ENCODE measurements around the gene SLC9C1. TPM values are rescaled to one million over a fixed set of nuclear protein-coding genes. Genes with fewer than 3 reads are reported as not detected.

The SLC9C1 gene
- total RNA-seq, 1 experiment from 2014 or later, result not detected

DNA sequence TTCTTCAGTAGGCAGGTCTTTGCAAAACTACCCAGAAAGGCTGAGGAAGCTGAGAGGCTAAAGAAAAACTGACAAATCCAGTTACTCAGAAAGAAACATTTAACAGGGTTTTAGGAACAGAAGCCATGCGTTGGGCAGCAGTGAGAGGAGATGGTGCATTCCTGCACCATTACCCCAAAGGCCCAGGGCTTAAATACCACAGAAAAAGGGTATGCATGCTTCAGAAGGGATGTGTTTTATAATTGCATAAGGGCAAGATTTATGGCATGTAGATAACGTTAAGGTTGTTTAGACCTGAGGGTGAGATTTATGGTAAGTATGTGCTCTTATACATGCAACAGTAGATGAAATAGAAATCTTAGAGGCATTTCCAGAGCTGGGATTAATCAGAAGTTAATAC lies 197.8 kb downstream of the SLC9C1 start:
- in situ Hi-C loops (cut with HindIII; ENCODE audit: low pct_unique_long_range_greater_than_20kb, low sequenced_read_pairs), result no loop called here
- DNase-seq (ENCODE audit: low read depth), result no peak

DNA sequence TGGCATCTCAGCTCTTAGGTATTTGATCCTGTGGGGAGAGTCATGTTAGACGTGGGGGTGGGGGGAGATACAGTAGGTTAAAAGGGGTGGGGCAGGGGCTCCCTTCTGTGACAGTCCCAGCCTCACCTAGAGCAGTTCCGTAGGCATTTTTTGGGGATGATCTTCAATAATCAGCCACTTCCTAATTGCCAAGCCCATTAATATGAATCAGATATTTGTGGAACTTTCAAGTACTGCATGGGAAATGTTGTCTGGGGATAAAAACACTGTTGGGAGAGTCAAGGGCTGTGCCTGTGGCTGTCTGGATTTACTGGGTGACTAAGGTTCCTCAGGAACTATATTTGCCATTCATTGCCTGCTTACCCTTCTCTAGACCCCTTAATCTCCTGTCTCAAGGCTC lies 198.3 kb downstream of the SLC9C1 start:
- in situ Hi-C loops (cut with HindIII; ENCODE audit: low pct_unique_long_range_greater_than_20kb, low sequenced_read_pairs), result no loop called here
- no peak for DNase-seq (ENCODE audit: low read depth)

DNA sequence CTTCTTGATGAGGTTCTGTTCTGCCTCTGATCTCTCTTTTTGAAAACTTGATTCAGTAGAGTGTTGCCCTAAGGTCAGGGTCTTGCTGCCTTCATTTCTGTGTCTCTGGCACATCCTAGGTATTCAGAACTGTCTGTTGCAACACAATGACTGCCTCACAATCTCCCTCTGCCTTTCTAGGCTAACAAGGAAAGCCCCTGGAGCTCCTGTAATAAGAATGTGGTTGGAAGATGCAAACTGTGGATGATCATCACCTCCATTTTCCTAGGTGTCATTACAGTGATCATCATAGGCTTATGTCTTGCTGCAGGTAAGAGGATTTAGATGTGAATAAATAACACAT lies 200.9 kb downstream of the SLC9C1 start:
- DNase-seq (ENCODE audit: low read depth), result no peak

DNA sequence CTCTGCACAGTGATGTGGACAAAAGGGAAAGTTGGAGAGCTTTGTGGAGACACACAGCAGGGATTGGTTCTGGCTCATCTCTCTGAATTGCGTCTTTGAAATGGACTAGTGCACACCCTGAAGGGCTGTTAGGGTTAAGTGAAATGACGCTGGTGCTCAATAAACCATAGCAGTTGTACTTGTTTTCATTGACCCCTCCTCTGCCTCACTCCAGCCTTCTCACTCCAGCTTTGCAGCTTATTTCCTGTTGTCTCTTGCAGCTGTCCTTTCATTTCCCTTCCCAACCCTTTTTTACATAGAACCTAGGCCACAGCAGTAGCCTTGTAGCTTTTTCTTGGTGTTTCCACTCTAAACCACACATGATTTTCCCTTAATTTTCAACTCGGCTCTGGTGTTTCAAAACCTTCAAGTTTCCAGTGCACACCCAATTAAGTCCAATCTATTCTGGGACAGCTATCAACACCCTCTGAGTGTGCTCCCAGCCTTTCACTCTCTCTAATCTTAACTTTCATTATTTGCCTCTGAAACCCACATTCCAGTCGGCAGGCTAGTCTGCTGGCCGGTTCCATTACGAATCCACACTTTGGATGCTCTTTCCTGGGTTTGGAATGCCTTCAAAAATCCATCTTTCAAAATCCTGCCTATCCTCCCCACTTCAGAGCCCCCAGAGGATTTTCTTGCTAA lies 201.4 kb downstream of the SLC9C1 start:
- in situ Hi-C loops (cut with HindIII; ENCODE audit: low pct_unique_long_range_greater_than_20kb, low sequenced_read_pairs), result no loop called here
- peak; percentile 70 for DNase-seq (ENCODE audit: low read depth)

More for the DNA sequence above, 200.9 kb downstream of the SLC9C1 start:
- in situ Hi-C loops (cut with HindIII; ENCODE audit: low pct_unique_long_range_greater_than_20kb, low sequenced_read_pairs), result no loop called here

DNA sequence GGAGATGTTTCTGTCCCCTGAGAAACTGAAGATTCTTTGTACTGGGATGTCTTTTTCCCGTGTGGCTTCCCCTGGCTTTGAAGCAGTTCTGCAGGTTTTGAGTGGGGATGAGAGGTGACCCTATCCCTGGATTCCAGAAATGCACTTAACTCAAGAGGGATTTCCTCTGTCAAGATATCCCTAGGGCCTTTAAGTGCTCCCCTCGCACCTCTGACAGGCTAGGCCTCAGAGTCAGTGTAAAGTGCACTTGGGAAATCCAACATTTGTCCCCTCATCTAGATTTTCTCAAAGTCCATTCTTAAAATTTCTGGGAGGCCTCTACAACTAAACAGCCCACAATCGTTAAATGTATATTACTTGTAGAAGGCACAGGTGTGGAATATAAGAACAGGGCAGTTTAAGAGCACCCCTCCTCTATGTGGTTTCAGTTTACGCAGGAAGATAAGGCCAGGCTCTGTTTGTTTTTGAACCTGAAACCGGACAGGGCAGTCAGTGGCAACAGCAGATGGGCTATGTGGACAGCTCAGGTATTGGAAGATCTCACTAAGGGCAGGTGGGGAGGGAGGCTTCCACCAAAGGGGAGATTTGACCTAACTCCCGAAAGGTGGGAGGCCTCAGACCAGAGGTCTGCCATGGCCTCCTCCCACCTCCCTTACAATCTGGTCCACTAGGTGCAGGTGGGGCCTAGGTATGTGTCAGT lies 203.0 kb downstream of the SLC9C1 start:
- in situ Hi-C loops (cut with HindIII; ENCODE audit: low pct_unique_long_range_greater_than_20kb, low sequenced_read_pairs), result no loop called here
- DNase-seq (ENCODE audit: low read depth), result no peak

Other genes with a start within 250 kb of the SLC9C1 start
- gene C3orf52, start 207.8 kb downstream of the SLC9C1 start, total RNA-seq (2014; rRNA removed; shearing (Covaris generic); ENCODE audit: low replicate concordance), result 8.8 and 9.0 TPM in 2 replicates
- gene GCSAM, start 161.0 kb downstream of the SLC9C1 start, total RNA-seq (2014; rRNA removed; shearing (Covaris generic); ENCODE audit: low replicate concordance), result not detected in 2 replicates
- not detected in 2 replicates for gene CD200, start 38.9 kb upstream of the SLC9C1 start, total RNA-seq (2014; rRNA removed; shearing (Covaris generic); ENCODE audit: low replicate concordance)
- gene BTLA, start 205.3 kb upstream of the SLC9C1 start, total RNA-seq (2014; rRNA removed; shearing (Covaris generic); ENCODE audit: low replicate concordance), result not detected in 2 replicates